ENCODE results near the gene FREM3.

DNA sequence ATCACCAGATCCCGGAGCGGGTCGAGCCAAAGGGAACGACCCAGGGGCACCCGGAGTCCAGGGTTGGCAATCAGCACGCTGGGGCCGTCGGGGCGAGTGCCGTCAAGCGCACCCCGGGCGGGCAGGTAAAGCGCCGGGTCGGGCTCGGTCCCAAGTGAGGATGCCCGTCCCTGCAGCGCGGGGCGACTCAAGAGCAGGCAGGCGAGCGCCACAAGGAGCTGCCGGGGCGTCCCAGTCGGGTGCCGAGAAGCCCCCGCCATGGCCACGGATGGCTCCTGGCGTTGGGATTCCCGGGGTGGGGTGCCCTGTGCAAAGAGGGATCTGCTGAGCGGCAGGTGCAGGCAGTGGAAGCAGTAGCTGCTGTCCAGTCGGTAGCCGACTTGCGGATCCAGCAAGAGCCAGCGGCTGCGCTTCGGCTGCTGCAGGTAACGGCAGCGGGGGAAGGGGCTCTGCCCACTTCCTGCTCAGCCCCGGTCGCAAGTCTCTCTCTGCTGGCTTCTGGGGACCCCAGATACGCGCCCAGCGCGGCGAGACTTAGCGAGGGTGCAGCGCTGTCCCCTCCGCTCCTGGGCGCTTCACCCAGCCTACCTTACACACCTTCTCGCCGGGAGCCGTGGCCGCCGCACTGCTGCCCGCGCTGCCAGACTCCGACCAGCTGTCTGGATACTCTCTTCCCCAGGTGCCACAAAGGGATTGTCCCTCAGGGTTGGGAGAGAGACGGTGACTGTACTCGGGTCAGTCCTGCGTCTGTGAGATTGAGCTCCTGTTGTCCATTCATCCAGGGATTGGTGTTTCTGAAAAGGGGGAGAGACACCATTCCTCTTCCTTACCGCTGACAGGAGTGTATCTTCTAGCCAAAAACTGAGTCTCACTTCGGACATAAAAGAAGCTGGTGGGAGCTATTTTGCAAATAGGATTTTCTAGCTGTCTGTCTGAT, at the start of gene FREM3:
- no peak for TF ChIP-seq POLR2A (IDR thresholded peaks at IDR 0.05)
- TF ChIP-seq, protein P1, sequence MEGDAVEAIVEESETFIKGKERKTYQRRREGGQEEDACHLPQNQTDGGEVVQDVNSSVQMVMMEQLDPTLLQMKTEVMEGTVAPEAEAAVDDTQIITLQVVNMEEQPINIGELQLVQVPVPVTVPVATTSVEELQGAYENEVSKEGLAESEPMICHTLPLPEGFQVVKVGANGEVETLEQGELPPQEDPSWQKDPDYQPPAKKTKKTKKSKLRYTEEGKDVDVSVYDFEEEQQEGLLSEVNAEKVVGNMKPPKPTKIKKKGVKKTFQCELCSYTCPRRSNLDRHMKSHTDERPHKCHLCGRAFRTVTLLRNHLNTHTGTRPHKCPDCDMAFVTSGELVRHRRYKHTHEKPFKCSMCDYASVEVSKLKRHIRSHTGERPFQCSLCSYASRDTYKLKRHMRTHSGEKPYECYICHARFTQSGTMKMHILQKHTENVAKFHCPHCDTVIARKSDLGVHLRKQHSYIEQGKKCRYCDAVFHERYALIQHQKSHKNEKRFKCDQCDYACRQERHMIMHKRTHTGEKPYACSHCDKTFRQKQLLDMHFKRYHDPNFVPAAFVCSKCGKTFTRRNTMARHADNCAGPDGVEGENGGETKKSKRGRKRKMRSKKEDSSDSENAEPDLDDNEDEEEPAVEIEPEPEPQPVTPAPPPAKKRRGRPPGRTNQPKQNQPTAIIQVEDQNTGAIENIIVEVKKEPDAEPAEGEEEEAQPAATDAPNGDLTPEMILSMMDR (IDR thresholded peaks at IDR 0.05): no peak

Data from vagina (tissue), 2 donors.